ENCODE measurements around the gene DBI. TPM values are rescaled to one million over a fixed set of nuclear protein-coding genes. Genes with fewer than 3 reads are reported as not detected.

DBI gene
- total and polyA plus RNA-seq, 2 of the 8 experiments (the other 6 are each of a cell fraction or from before 2014, with no cell fraction given) = 180 to 212 TPM

GRCh38 chr2:119421741-119422140, 55.0 kb downstream of the DBI start:
- H2AFZ ChIP-seq (ENCODE audit: low read length) = no peak overlapping the region
- H4K5ac ChIP-seq (ENCODE audit: insufficient read length, low read depth, low read length) = no peak overlapping the region
- H3K18ac ChIP-seq (ENCODE audit: extremely low read depth, low read length) = no peak overlapping the region
- H4K20me1 ChIP-seq (replicated peaks in 1 of 2; ENCODE audit: control insufficient read depth in 1 of 2, insufficient read depth in 2 of 2, low read length in 2 of 2) = no peaks in the 10 kb centered on the region
- ChIA-PET CTCF (ENCODE audit: partially characterized antibody) (interaction anchor here (1.1 kb wide), 1 partner anchor 19 kb away, joined by 3 read pairs; no protein-coding TSS in a partner anchor), POLR2A (ENCODE audit: partially characterized antibody) (no interaction called here)
- no peak overlapping the region for H3K4me2 ChIP-seq (ENCODE audit: insufficient read depth in 1 of 2, low read depth in 2 of 2, low read length in 2 of 2)
- no peak overlapping the region for H3K23ac ChIP-seq (ENCODE audit: insufficient read length)
- no peak overlapping the region for H3K56ac ChIP-seq (replicated peaks; ENCODE audit: insufficient read length, low read depth, low read length)
- H2BK120ac ChIP-seq (replicated peaks; ENCODE audit: low read depth, low read length) = no peak overlapping the region
- peaks cover 0 to 3% (median 0%) of the 10 kb centered on the region in 4 experiments; a peak in 2 of 7 replicates for H3K27me3 ChIP-seq (replicated peaks in 1 of 4; ENCODE audit: control insufficient read depth in 3 of 4, extremely low read depth in 1 of 4, insufficient read depth in 3 of 4, low read length in 3 of 4)
- H2AK5ac ChIP-seq (ENCODE audit: low read depth, low read length) = no peak overlapping the region
- H3K9ac ChIP-seq (replicated peaks in 1 of 4; ENCODE audit: extremely low read depth in 1 of 4, low read depth in 3 of 4, low read length in 3 of 4) = no peak overlapping the region
- H3K23me2 ChIP-seq (ENCODE audit: low read depth, low read length) = 0 out of 2 replicates have a peak, but pooled peaks cover 1% of the 10 kb centered on the region
- H3K4ac ChIP-seq (replicated peaks; ENCODE audit: insufficient read length, low read depth, low read length) = no peak overlapping the region
- no peaks in the 10 kb centered on the region for H3K36me3 ChIP-seq (ENCODE audit: control insufficient read depth in 2 of 4, insufficient read depth in 4 of 4, low read length in 3 of 4)
- no peak overlapping the region for H3K14ac ChIP-seq (ENCODE audit: insufficient read length)
- H3K4me1 ChIP-seq (replicated peaks in 1 of 4; ENCODE audit: control insufficient read depth in 3 of 4, insufficient read depth in 4 of 4, low read length in 3 of 4) = peaks cover 0 to 2% (median 0%) of the 10 kb centered on the region in 4 experiments; a peak in 2 of 7 replicates
- no peak for FAIRE-seq
- no peak for DNase-seq (ENCODE audit: low read depth in 1 of 2, low spot score in 2 of 2)
- no peak overlapping the region for H3K4me3 ChIP-seq (ENCODE audit: extremely low read depth in 1 of 4, insufficient read depth in 2 of 4, low read depth in 3 of 4, low read length in 4 of 4)
- H4K8ac ChIP-seq (ENCODE audit: extremely low read depth, insufficient read depth, low read length) = no peak overlapping the region
- H2BK15ac ChIP-seq (ENCODE audit: low read length) = no peak overlapping the region
- H2BK5ac ChIP-seq (ENCODE audit: low read depth, low read length) = no peak overlapping the region
- no peak overlapping the region for H2BK20ac ChIP-seq (ENCODE audit: low read length)
- no peak overlapping the region for H2BK12ac ChIP-seq (ENCODE audit: low read depth, low read length)
- no peak overlapping the region for H3K27ac ChIP-seq (ENCODE audit: low read depth, low read length)
- peaks cover 10 to 15% of the 10 kb centered on the region in 2 experiments; a peak in 3 of 4 replicates for H3K9me3 ChIP-seq (ENCODE audit: insufficient read depth in 2 of 2, low read depth in 1 of 2, low read length in 1 of 2)
- no peak overlapping the region for H4K91ac ChIP-seq (replicated peaks; ENCODE audit: insufficient read length, low read length)
- H3K79me2 ChIP-seq (ENCODE audit: control insufficient read depth in 1 of 2, insufficient read depth in 2 of 2, low read length in 2 of 2) = no peaks in the 10 kb centered on the region
- H3K79me1 ChIP-seq (ENCODE audit: low read depth, low read length) = no peaks in the 10 kb centered on the region
- TF ChIP-seq HDAC6 (IDR thresholded peaks at IDR 0.05; ENCODE audit: low read depth, low read length) = no peak
- TF ChIP-seq NRF1 (IDR thresholded peaks at IDR 0.05; ENCODE audit: low read depth, low read length) = no peak
- no peak for TF ChIP-seq BRCA1 (IDR thresholded peaks at IDR 0.05; ENCODE audit: low read depth, low read length)
- TF ChIP-seq CBX5 (IDR thresholded peaks at IDR 0.05; ENCODE audit: low read depth, low read length) = no peak
- no peak for TF ChIP-seq GABPA (IDR thresholded peaks at IDR 0.05; ENCODE audit: borderline replicate concordance, insufficient read depth, low read length)
- no peak for TF ChIP-seq TAF7 (optimal IDR thresholded peaks at IDR 0.05; ENCODE audit: borderline replicate concordance, low read depth, low read length)
- no peak for TF ChIP-seq RFX5 (IDR thresholded peaks at IDR 0.05; ENCODE audit: borderline replicate concordance, low read depth, low read length)
- no peak for TF ChIP-seq KDM1A (IDR thresholded peaks at IDR 0.05; ENCODE audit: borderline replicate concordance, low read length)
